Endodermal cell (in vitro differentiated cells): ENCODE data around the gene RFX7. TPM values are rescaled to one million over a fixed set of nuclear protein-coding genes. Genes with fewer than 3 reads are reported as not detected.

Experiments
- DNase-seq: peaks from one replicate; pipeline ENCODE4 v3.0.0-alpha.2; 2017
- H3K27ac ChIP-seq: 2 replicates; pipeline ENCODE4 v1.5.1; 2013; ENCODE audit warnings: mild to moderate bottlenecking, low read depth, low read length, moderate library complexity
- H3K27me3 ChIP-seq: 2 replicates; pipeline ENCODE4 v1.6.1; 2013; ENCODE audit warnings: mild to moderate bottlenecking, low read length, moderate library complexity; ENCODE audit not compliant: insufficient read depth, control insufficient read depth, poor library complexity, severe bottlenecking
- H3K36me3 ChIP-seq: 2 replicates; pipeline ENCODE4 v1.7.0; 2013; ENCODE audit warnings: mild to moderate bottlenecking, low read length, moderate library complexity; ENCODE audit not compliant: control insufficient read depth, insufficient read depth
- H3K4me1 ChIP-seq: one replicate; pipeline ENCODE4 v1.7.0; 2013; ENCODE audit warnings: low read length; ENCODE audit not compliant: control insufficient read depth, insufficient read depth
- H3K4me3 ChIP-seq: 2 replicates; pipeline ENCODE4 v1.5.1; 2013; ENCODE audit warnings: mild to moderate bottlenecking, low read length, moderate library complexity
- H3K9ac ChIP-seq: 2 replicates; pipeline ENCODE4 v1.6.1; 2013; ENCODE audit warnings: mild to moderate bottlenecking, low read length, moderate library complexity; ENCODE audit not compliant: poor library complexity, severe bottlenecking; ENCODE audit errors: extremely low read depth
- H3K9me3 ChIP-seq: 2 replicates; pipeline ENCODE4 v1.6.1; 2013; ENCODE audit warnings: mild to moderate bottlenecking, low read length, moderate library complexity; ENCODE audit not compliant: control insufficient read depth
- H3K27ac Mint-ChIP-seq: 2 replicates; pipeline ENCODE4 v1.8.0; 2020; ENCODE audit warnings: mixed read lengths
- H3K27me3 Mint-ChIP-seq: 2 replicates; pipeline ENCODE4 v1.8.0; 2021; ENCODE audit warnings: mild to moderate bottlenecking, mixed read lengths; ENCODE audit not compliant: insufficient read depth
- H3K36me3 Mint-ChIP-seq: 2 replicates; pipeline ENCODE4 v1.8.0; 2020; ENCODE audit warnings: low read depth, mixed read lengths
- H3K4me1 Mint-ChIP-seq: 2 replicates; pipeline ENCODE4 v1.8.0; 2020; ENCODE audit warnings: mixed read lengths
- H3K4me3 Mint-ChIP-seq: 2 replicates; pipeline ENCODE4 v1.8.0; 2020; ENCODE audit warnings: mild to moderate bottlenecking, moderate library complexity, mixed read lengths
- H3K9me3 Mint-ChIP-seq: 2 replicates; pipeline ENCODE4 v1.8.0; 2020; ENCODE audit warnings: mild to moderate bottlenecking, mixed read lengths
- WGBS, 2 experiments: methylation state at CpG; one replicate each; pipeline versions ENCODE4 v1.1.5 to v1.1.7; 2013; ENCODE audit warnings: missing lambda C conversion rate in 2 of 2, mixed read lengths in 1 of 2; ENCODE audit not compliant: insufficient coverage in 1 of 2, insufficient read length in 1 of 2; 5-methylcytosine and 5-hydroxymethylcytosine counted together
- total RNA-seq, 2 donors: library from RNA; stranded (reverse); fragmentation: NEBNext Ultra II Directional in 1 of 2; extraction: Animal tissue kit (Norgen Biotek cat#: 25700) in 1 of 2; gene quantifications; 2 replicates in 1 of 2; 3 replicates in 1 of 2; pipeline ENCODE4 v1.2.1, GENCODE V29; 2021
- TF ChIP-seq, protein P1 (sequence below): fragments of 200-600 bp; sonication (generic); conservative IDR thresholded peaks from 2 replicates; pipeline ENCODE4 v1.5.0; 2021; ENCODE audit warnings: antibody characterized with exemption, mild to moderate bottlenecking

RFX7 gene
- total RNA-seq, 2 donors from 2014 or later = 19.3 to 25.3 TPM

DNA sequence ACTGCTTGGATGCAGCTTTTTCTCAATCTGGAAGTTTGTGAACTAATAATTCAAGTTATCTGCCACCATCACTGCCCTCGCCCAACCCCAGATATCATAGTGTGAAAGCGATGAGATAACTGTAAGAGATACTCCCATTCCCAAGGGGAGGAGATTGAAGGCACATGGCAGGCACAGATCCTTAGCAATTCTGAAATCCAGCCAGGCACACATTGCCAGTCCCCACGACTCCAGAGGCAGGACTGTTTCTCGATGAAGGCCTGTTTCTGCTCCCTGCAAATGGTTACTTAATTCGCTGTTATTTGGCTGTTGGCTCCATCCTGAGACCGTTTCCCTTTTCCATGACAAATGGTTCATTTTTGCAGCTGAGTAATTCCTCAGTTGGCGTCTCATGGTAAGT is 187.1 kb downstream of the RFX7 start:
- TF ChIP-seq, protein P1, sequence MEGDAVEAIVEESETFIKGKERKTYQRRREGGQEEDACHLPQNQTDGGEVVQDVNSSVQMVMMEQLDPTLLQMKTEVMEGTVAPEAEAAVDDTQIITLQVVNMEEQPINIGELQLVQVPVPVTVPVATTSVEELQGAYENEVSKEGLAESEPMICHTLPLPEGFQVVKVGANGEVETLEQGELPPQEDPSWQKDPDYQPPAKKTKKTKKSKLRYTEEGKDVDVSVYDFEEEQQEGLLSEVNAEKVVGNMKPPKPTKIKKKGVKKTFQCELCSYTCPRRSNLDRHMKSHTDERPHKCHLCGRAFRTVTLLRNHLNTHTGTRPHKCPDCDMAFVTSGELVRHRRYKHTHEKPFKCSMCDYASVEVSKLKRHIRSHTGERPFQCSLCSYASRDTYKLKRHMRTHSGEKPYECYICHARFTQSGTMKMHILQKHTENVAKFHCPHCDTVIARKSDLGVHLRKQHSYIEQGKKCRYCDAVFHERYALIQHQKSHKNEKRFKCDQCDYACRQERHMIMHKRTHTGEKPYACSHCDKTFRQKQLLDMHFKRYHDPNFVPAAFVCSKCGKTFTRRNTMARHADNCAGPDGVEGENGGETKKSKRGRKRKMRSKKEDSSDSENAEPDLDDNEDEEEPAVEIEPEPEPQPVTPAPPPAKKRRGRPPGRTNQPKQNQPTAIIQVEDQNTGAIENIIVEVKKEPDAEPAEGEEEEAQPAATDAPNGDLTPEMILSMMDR = no peak
- no peaks in the 10 kb centered on the region for H3K27me3 ChIP-seq
- Mint-ChIP-seq H3K36me3 (no peaks in the 10 kb centered on the region), H3K9me3 (no peaks in the 10 kb centered on the region), H3K27ac (no peak overlapping the region), H3K4me1 (no peaks in the 10 kb centered on the region), H3K27me3 (no peaks in the 10 kb centered on the region), H3K4me3 (no peak overlapping the region)
- H3K27ac ChIP-seq = no peak overlapping the region
- no peak for DNase-seq
- H3K9me3 ChIP-seq = no peaks in the 10 kb centered on the region
- no peaks in the 10 kb centered on the region for H3K4me1 ChIP-seq
- H3K4me3 ChIP-seq = no peak overlapping the region
- no peaks in the 10 kb centered on the region for H3K36me3 ChIP-seq
- H3K9ac ChIP-seq = no peak overlapping the region
- WGBS, 2 experiments = 89 to 96% methylated on average over 5 to 7 of the region's 7 CpGs

DNA sequence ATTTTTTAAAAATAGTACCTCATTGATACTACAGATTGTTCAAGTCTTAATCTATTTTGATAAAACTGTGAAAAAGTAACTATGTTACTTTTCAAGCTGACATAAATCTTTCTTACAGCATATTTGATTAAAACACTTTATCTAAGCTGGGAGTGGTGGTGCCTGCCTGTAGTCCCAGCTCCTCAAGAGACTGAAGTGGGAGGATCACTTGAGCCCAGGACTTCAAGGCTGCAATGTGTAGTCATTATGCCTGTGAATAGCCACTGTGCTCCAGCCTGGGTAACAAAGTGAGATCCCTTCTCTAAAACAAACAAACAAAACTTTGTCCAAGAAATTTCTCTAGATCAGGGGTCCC is 190.7 kb downstream of the RFX7 start:
- Histone ChIP-seq H3K4me3 (no peak overlapping the region), H3K9ac (no peak overlapping the region), H3K4me1 (no peaks in the 10 kb centered on the region), H3K27me3 (no peaks in the 10 kb centered on the region), H3K9me3 (no peaks in the 10 kb centered on the region), H3K36me3 (no peaks in the 10 kb centered on the region), H3K27ac (no peak overlapping the region)
- Mint-ChIP-seq H3K27me3 (no peaks in the 10 kb centered on the region), H3K4me1 (no peaks in the 10 kb centered on the region), H3K9me3 (no peaks in the 10 kb centered on the region), H3K4me3 (no peak overlapping the region), H3K36me3 (no peaks in the 10 kb centered on the region), H3K27ac (no peak overlapping the region)
- DNase-seq = no peak
- TF ChIP-seq, protein P1 = peak; percentile 3

DNA sequence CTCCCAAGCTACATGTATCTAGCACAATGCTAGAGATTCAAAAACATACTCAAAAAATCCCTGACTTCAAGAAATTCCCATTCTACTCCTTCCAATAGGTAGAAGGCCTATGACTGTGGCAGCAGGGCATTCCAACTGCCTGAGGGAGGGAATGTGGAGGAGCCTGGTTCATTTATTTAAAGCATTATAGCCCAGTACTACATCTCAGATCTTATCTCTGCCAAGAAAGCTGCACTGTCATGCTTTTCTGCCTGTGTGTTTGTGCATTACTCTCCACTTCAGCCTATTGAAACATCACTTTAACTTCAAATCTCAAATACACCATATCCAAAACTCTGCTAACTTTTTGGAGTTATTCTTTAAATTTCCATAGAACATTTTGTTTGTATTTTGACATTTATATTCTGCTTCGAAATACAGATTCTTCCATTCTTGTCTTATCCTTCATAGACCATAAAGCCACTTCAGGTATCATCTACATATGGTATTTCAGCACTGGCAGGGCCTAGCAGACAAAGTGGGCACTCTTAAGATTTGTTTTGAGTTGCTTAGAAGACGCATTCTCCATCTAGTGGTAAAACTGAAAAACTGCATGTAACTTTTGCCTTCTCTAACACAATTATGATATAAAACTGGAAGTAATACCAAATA is 191.2 kb downstream of the RFX7 start:
- Mint-ChIP-seq H3K27me3 (no peaks in the 10 kb centered on the region), H3K4me1 (no peaks in the 10 kb centered on the region), H3K4me3 (no peak overlapping the region), H3K9me3 (no peaks in the 10 kb centered on the region), H3K27ac (no peak overlapping the region), H3K36me3 (no peaks in the 10 kb centered on the region)
- H3K27ac ChIP-seq = no peak overlapping the region
- H3K36me3 ChIP-seq = no peaks in the 10 kb centered on the region
- no peak overlapping the region for H3K4me3 ChIP-seq
- no peak for DNase-seq
- H3K27me3 ChIP-seq = no peaks in the 10 kb centered on the region
- no peak overlapping the region for H3K9ac ChIP-seq
- H3K9me3 ChIP-seq = no peaks in the 10 kb centered on the region
- H3K4me1 ChIP-seq = no peaks in the 10 kb centered on the region
- TF ChIP-seq, protein P1 = peak; percentile 85
- WGBS, 2 experiments = 4% methylated on average over 2 of the region's 2 CpGs; no CpG with 5 or more reads in 1 of the 2 experiments
